GM19328 (cell line): Measurements from ENCODE around the gene FOXK1.
A peak's percentile ranks its signal among the peaks of the same experiment; 100 is the strongest.

Experiments
- ATAC-seq: cut with Tn5 transposase; IDR thresholded peaks from one replicate; pipeline ENCODE4 v1.9.1; 2021; ENCODE audit warnings: mild to moderate bottlenecking, moderate library complexity; ENCODE audit not compliant: unreplicated experiment

The FOXK1 gene

GRCh38 chr7:4763091-4763793, 81.1 kb downstream of the FOXK1 start:
- ATAC-seq: no peak

GRCh38 chr7:4763794-4764185, 81.7 kb downstream of the FOXK1 start:
- ATAC-seq: no peak

- no peak for ATAC-seq
Observed at GRCh38 chr7:4764402-4765007, 82.4 kb downstream of the FOXK1 start.

GRCh38 chr7:4765776-4766490, 83.8 kb downstream of the FOXK1 start:
- ATAC-seq: no peak

- ATAC-seq: no peak
Observed at GRCh38 chr7:4766666-4767519, 84.8 kb downstream of the FOXK1 start.

GRCh38 chr7:4768597-4769569, 86.8 kb downstream of the FOXK1 start:
- ATAC-seq: no peak

- ATAC-seq: no peak
Observed at GRCh38 chr7:4769761-4770160, 87.7 kb downstream of the FOXK1 start.

- no peak for ATAC-seq
Observed at GRCh38 chr7:4770886-4771285, 88.8 kb downstream of the FOXK1 start.

- ATAC-seq: no peak
Observed at GRCh38 chr7:4771737-4772136, 89.6 kb downstream of the FOXK1 start.

GRCh38 chr7:4772306-4772705, 90.2 kb downstream of the FOXK1 start:
- no peak for ATAC-seq

GRCh38 chr7:4774007-4774406, 91.9 kb downstream of the FOXK1 start:
- no peak for ATAC-seq

- ATAC-seq: peak; percentile 29
Observed at GRCh38 chr7:4774658-4775249, 92.7 kb downstream of the FOXK1 start.

- ATAC-seq: peak; percentile 92
Observed at GRCh38 chr7:4775250-4775847, 93.3 kb downstream of the FOXK1 start, which contains the start of gene AP5Z1. AP5Z1 (plus strand) TSS chr7:4775623; CDS start chr7:4775716, 93 bp downstream.

GRCh38 chr7:4775848-4776623, 93.9 kb downstream of the FOXK1 start:
- peak; percentile 3 for ATAC-seq

GRCh38 chr7:4779118-4779517, 97.0 kb downstream of the FOXK1 start:
- no peak for ATAC-seq

GRCh38 chr7:4781366-4782069, 99.4 kb downstream of the FOXK1 start:
- no peak for ATAC-seq

GRCh38 chr7:4782333-4783291, 100.5 kb downstream of the FOXK1 start:
- ATAC-seq: no peak
